Measurements from ENCODE around the gene RFX2.

- TF ChIP-seq SUZ12 (IDR thresholded peaks at IDR 0.05; ENCODE audit: extremely low read depth, insufficient read depth, insufficient read length) (no peak), YY1 (IDR thresholded peaks at IDR 0.05; ENCODE audit: insufficient read depth, insufficient read length) (no peak)
Measured at GRCh38 chr19:6074709-6075403, 35.4 kb downstream of the RFX2 start.

All from NT2/D1 (cell line).